ENCODE results near the gene TEX264. TPM values are rescaled to one million over a fixed set of nuclear protein-coding genes. Genes with fewer than 3 reads are reported as not detected.

The TEX264 gene
- polyA plus RNA-seq, 1 donor (not counting 4 experiments of a cell fraction or from before 2014, with no cell fraction given), result 35.8 TPM

- Histone ChIP-seq H3K79me2 (ENCODE audit: control insufficient read depth, insufficient read depth, low read length) (no peaks in the 10 kb centered on the region), H3K36me3 (ENCODE audit: control insufficient read depth in 2 of 2, extremely low read depth in 1 of 2, insufficient read depth in 2 of 2, low read length in 2 of 2) (peaks cover 11 to 18% of the 10 kb centered on the region in 2 experiments), H3K4me1 (ENCODE audit: control insufficient read depth, extremely low read depth, insufficient read depth, low read length) (peaks cover 14% of the 10 kb centered on the region), H3K9me1 (ENCODE audit: control insufficient read depth, extremely low read depth, insufficient read depth, low read length) (no peaks in the 10 kb centered on the region), H4K20me1 (ENCODE audit: control insufficient read depth, extremely low read depth, insufficient read depth, low read length) (peaks cover 2% of the 10 kb centered on the region), H3K4me2 (ENCODE audit: control insufficient read depth, extremely low read depth, insufficient read depth, low read depth, low read length) (no peak overlapping the region), H2AFZ (ENCODE audit: control insufficient read depth, low read length) (no peak overlapping the region), H3K27ac (ENCODE audit: control insufficient read depth, insufficient read depth, low read length) (no peak overlapping the region), H3K9ac (ENCODE audit: control insufficient read depth, extremely low read depth, insufficient read depth, low read length) (no peak overlapping the region), H3K27me3 (ENCODE audit: control insufficient read depth, extremely low read depth, insufficient read depth, low read length) (no peaks in the 10 kb centered on the region), H3K4me3 (ENCODE audit: control insufficient read depth in 2 of 3, extremely low read depth in 1 of 3, insufficient read depth in 2 of 3, low read depth in 1 of 3, low read length in 3 of 3) (no peak overlapping the region), H3K9me3 (ENCODE audit: control insufficient read depth, low read depth, low read length) (no peaks in the 10 kb centered on the region)
- no peak for FAIRE-seq
- dilution Hi-C loops (cut with MboI; ENCODE audit: extremely low pct_ligation_motif_present, low sequenced_read_pairs), result no loop called here
- TF ChIP-seq CTCF (optimal IDR thresholded peaks at IDR 0.05 in 1 of 3, IDR thresholded peaks at IDR 0.05 in 1 of 3, conservative IDR thresholded peaks at IDR 0.05 in 1 of 3; ENCODE audit: extremely low read depth in 1 of 3, insufficient read depth in 2 of 3, low read length in 3 of 3), result no peak
- TF ChIP-seq EZH2 (IDR thresholded peaks at IDR 0.05; ENCODE audit: low read length), result no peak
- DNase-seq (ENCODE audit: low read depth, low spot score), result no peak
Measured at GRCh38 chr3:51691949-51692348, 20.9 kb downstream of the TEX264 start.

GRCh38 chr3:51692980-51693395 is 21.9 kb downstream of the TEX264 start:
- H4K20me1 ChIP-seq (ENCODE audit: control insufficient read depth, extremely low read depth, insufficient read depth, low read length), result peaks cover 2% of the 10 kb centered on the region
- TF ChIP-seq EZH2 (IDR thresholded peaks at IDR 0.05; ENCODE audit: low read length), result no peak
- TF ChIP-seq CTCF (optimal IDR thresholded peaks at IDR 0.05 in 1 of 3, IDR thresholded peaks at IDR 0.05 in 1 of 3, conservative IDR thresholded peaks at IDR 0.05 in 1 of 3; ENCODE audit: extremely low read depth in 1 of 3, insufficient read depth in 2 of 3, low read length in 3 of 3), result no peak
- H3K4me1 ChIP-seq (ENCODE audit: control insufficient read depth, extremely low read depth, insufficient read depth, low read length), result peaks cover 4% of the 10 kb centered on the region
- FAIRE-seq (no peak), DNase-seq (ENCODE audit: low read depth, low spot score) (no peak)
- H3K27ac ChIP-seq (ENCODE audit: control insufficient read depth, insufficient read depth, low read length), result no peak overlapping the region
- no peaks in the 10 kb centered on the region for H3K9me3 ChIP-seq (ENCODE audit: control insufficient read depth, low read depth, low read length)
- H3K27me3 ChIP-seq (ENCODE audit: control insufficient read depth, extremely low read depth, insufficient read depth, low read length), result no peaks in the 10 kb centered on the region
- no peak overlapping the region for H3K4me3 ChIP-seq (ENCODE audit: control insufficient read depth in 2 of 3, extremely low read depth in 1 of 3, insufficient read depth in 2 of 3, low read depth in 1 of 3, low read length in 3 of 3)
- dilution Hi-C loops (cut with MboI; ENCODE audit: extremely low pct_ligation_motif_present, low sequenced_read_pairs), result no loop called here
- H3K36me3 ChIP-seq (ENCODE audit: control insufficient read depth in 2 of 2, extremely low read depth in 1 of 2, insufficient read depth in 2 of 2, low read length in 2 of 2), result peaks cover 13 to 18% of the 10 kb centered on the region in 2 experiments
- H3K9ac ChIP-seq (ENCODE audit: control insufficient read depth, extremely low read depth, insufficient read depth, low read length), result no peak overlapping the region
- H3K9me1 ChIP-seq (ENCODE audit: control insufficient read depth, extremely low read depth, insufficient read depth, low read length), result no peaks in the 10 kb centered on the region
- H2AFZ ChIP-seq (ENCODE audit: control insufficient read depth, low read length), result no peak overlapping the region
- no peak overlapping the region for H3K4me2 ChIP-seq (ENCODE audit: control insufficient read depth, extremely low read depth, insufficient read depth, low read depth, low read length)
- no peaks in the 10 kb centered on the region for H3K79me2 ChIP-seq (ENCODE audit: control insufficient read depth, insufficient read depth, low read length)

Data from keratinocyte (primary cell).